Measurements from ENCODE around the gene ZFP36L1. TPM values are rescaled to one million over a fixed set of nuclear protein-coding genes. Genes with fewer than 3 reads are reported as not detected.

Gene ZFP36L1
- total and polyA plus RNA-seq, 9 of the 15 experiments (the other 6 are each of a cell fraction or from before 2014, with no cell fraction given), result 1.3 to 26.6 (median 3.7) TPM

GRCh38 chr14:68749487-68750475, 43.1 kb downstream of the ZFP36L1 start (continued):
- TF ChIP-seq ZBTB26 (CRISPR knock-in tag; IDR thresholded peaks at IDR 0.05), result no peak
- TF ChIP-seq TGIF2 (CRISPR knock-in tag; IDR thresholded peaks at IDR 0.05), result no peak
- peak; percentile 35; the same call in 1 of the 2 replicates for TF ChIP-seq JUND (IDR thresholded peaks at IDR 0.05; ENCODE audit: borderline replicate concordance, low read depth, low read length)
- TF ChIP-seq JUND (tag; IDR thresholded peaks at IDR 0.05; ENCODE audit: borderline replicate concordance, low read depth, low read length), result no peak; the same call in 2 of the 3 replicates
- no peak for TF ChIP-seq POLR2A (conservative IDR thresholded peaks at IDR 0.05)
- no peak for TF ChIP-seq HES1 (IDR thresholded peaks at IDR 0.05; ENCODE audit: low read depth)
- no peak for TF ChIP-seq USF1 (CRISPR knock-in tag; IDR thresholded peaks at IDR 0.05)
- TF ChIP-seq BCL6 (CRISPR knock-in tag; IDR thresholded peaks at IDR 0.05), result no peak
- TF ChIP-seq ZNF174 (CRISPR knock-in tag; IDR thresholded peaks at IDR 0.05), result no peak
- TF ChIP-seq MEIS2 (IDR thresholded peaks at IDR 0.05; ENCODE audit: partially characterized antibody), result peak; percentile 85
- no peak for TF ChIP-seq ZNF324 (CRISPR knock-in tag; IDR thresholded peaks at IDR 0.05)
- 0 out of 2 replicates have a peak, but pooled peaks have one; percentile 50 for TF ChIP-seq SMARCC2 (IDR thresholded peaks at IDR 0.05; ENCODE audit: low read depth)
- TF ChIP-seq MAZ (CRISPR knock-in tag; conservative IDR thresholded peaks at IDR 0.05 in 1 of 2, IDR thresholded peaks at IDR 0.05 in 1 of 2), result no peak
- peak; percentile 31; the same call in 1 of the 2 replicates for TF ChIP-seq ARID1B (IDR thresholded peaks at IDR 0.05)
- TF ChIP-seq HOXB6 (CRISPR knock-in tag; IDR thresholded peaks at IDR 0.05; ENCODE audit: borderline replicate concordance), result no peak
- TF ChIP-seq THRB (CRISPR knock-in tag; conservative IDR thresholded peaks at IDR 0.05), result no peak
- no peak for TF ChIP-seq TAF15 (IDR thresholded peaks at IDR 0.05; ENCODE audit: low read depth, low read length)
- no peak for TF ChIP-seq HNRNPK (IDR thresholded peaks at IDR 0.05; ENCODE audit: low read depth, low read length, poor library complexity, severe bottlenecking)
- no peak for TF ChIP-seq BMI1 (IDR thresholded peaks at IDR 0.05; ENCODE audit: low read length)
- TF ChIP-seq SFPQ (IDR thresholded peaks at IDR 0.05; ENCODE audit: low read depth, low read length), result no peak
- TF ChIP-seq TEAD4 (IDR thresholded peaks at IDR 0.05; ENCODE audit: low read length), result no peak
- no peak for TF ChIP-seq TEAD4 (CRISPR knock-in tag; IDR thresholded peaks at IDR 0.05; ENCODE audit: borderline replicate concordance)
